ENCODE measurements around the gene CELF2.

CELF2 gene

GRCh38 chr10:11063856-11064255 is 46.2 kb downstream of the CELF2 start:
- DNase-seq: no peak

- no peak for DNase-seq
Measured at GRCh38 chr10:11064832-11065231, 47.2 kb downstream of the CELF2 start.

- no peak for DNase-seq
Measured at GRCh38 chr10:11065567-11065966, 47.9 kb downstream of the CELF2 start.

DNA sequence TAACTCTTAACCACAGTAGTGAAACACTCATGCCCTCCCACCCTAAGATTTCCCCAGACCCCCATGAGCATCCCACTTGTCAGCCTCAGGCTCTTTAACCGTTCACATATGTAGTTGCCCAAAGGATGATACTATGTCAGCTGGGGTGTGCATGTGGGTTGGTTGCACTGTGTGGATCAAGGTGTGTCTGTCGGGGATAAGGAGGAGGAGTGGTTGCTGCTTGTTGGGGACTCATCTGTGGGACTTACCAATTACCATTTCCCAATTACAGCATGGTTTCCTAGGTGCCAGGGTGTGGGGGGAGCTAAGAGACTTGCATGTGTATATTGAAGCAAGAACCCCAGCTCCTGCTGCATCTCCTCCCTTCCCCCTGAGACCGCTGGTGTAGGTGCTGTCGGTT is 48.8 kb downstream of the CELF2 start:
- no peak for DNase-seq

GRCh38 chr10:11068861-11069633 is 51.4 kb downstream of the CELF2 start:
- no peak for DNase-seq

GRCh38 chr10:11073410-11073809 is 55.7 kb downstream of the CELF2 start:
- DNase-seq: no peak

DNA sequence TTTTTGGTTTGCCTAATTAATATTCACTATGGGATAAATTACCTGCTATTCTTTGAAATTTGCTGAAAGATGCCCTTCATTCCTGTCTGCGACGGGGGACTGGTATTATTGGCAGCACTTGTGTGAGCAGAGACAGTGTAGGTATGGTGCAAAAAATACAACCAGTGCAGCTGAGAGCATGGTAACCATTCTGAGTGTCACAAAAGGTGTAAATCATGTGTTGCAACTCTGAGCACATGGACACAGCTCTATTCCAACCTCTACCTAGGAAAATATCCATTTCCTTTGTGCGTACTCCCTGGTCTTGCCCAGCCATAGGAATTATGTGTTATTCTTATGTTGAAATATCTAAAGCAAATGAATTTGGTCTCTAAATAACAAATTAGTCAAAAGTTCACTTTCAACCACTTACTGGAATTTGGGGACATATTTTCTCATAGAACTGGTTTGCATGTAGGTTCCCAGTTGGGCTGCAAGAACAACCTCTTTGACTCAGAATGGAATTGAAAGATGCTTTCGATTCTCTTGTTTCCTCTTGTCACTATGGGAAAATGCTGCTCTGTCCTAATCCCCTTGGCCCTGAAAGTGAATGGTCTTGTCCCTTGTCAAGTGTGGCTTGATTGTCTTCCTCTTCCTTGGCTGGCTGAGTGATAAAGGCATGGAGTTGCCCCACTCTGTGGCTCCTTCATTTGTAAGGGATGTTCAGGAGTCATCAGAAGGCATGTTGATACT is 57.0 kb downstream of the CELF2 start:
- no peak for DNase-seq

DNA sequence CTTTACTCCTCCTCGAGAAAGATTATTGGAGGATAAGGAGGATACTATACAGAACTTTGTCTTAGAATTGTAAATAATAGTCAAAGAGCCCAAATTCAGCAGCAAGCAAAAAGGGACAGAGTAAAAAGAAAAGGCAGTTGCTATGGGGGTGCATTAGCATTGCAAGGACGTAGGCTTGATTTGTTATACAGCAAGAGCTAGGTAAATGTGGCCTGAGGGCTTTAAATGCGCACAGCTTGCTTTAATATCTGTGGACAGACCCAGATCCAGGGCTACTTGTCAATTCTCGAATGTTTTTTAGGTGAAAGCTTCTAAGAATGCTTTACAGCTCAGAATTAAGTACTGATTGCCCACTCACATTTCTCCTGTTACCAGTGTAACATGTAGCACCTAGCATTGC is 58.5 kb downstream of the CELF2 start:
- no peak for DNase-seq

DNA sequence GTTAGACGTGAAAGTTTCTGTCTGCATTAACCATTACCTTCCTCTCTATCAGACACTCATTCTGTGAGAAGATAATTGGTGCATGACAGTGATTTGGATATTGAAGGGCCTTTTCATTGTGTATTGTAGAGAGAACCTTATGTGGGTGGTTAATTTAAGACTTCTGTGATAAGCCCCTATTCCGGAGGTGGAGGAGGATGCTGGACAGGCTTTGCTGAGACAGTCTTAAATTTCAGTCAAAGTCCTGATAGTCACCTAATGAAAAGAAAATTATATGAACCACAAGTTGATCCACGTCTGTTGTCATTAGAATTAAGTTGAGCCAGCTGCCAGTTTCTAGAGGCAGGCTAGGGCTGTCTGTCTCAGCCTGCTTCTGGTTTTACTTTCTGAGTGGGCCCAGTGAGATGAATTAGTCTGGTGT is 62.9 kb downstream of the CELF2 start:
- DNase-seq: no peak

- DNase-seq: no peak
Measured at GRCh38 chr10:11081408-11081807, 63.7 kb downstream of the CELF2 start.

GRCh38 chr10:11082526-11082925 is 64.9 kb downstream of the CELF2 start:
- no peak for DNase-seq

GRCh38 chr10:11083051-11083450 is 65.4 kb downstream of the CELF2 start:
- DNase-seq: no peak

DNA sequence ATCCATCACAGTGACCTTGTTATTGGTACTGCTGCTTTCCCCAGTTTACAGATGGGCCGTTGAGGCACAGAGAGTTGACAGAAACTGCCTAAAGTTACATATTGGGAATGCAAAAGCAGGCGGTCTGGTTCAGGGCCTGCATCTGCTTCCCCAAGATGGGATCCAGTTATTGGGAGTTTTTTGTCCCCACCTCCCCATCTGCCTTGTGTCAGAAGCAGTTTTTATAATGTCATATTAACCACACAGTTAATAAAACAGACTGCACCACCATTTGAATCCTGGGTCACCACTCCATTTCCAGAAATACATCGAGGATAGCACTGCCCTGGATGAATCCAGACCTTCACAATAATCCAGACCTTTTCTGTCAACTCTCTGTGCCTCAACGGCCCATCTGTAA is 67.9 kb downstream of the CELF2 start:
- DNase-seq: no peak

- DNase-seq: no peak
Measured at GRCh38 chr10:11086177-11086840, 68.6 kb downstream of the CELF2 start.

GRCh38 chr10:11087372-11087771 is 69.7 kb downstream of the CELF2 start:
- DNase-seq: no peak

GRCh38 chr10:11088709-11089108 is 71.0 kb downstream of the CELF2 start:
- DNase-seq: no peak

DNA sequence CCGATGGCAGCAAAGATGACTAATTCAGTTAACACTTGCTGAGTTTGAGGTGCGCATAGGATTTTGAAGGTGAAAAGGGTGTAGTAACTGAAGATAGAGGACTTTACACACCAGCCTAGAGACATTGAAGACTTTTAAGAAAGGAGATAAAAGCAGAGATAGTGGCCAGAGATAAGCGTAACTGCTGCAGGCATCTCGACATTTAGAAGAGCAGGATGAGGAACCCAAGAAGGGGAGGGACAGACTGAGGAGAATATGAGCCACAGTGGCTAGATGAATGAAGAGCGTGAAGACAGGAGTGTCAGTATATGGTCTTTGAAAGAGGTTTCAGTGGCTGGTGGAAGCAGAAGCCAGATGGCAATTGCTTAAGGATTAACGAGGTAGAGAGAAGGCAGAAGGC is 71.6 kb downstream of the CELF2 start:
- DNase-seq: no peak

DNA sequence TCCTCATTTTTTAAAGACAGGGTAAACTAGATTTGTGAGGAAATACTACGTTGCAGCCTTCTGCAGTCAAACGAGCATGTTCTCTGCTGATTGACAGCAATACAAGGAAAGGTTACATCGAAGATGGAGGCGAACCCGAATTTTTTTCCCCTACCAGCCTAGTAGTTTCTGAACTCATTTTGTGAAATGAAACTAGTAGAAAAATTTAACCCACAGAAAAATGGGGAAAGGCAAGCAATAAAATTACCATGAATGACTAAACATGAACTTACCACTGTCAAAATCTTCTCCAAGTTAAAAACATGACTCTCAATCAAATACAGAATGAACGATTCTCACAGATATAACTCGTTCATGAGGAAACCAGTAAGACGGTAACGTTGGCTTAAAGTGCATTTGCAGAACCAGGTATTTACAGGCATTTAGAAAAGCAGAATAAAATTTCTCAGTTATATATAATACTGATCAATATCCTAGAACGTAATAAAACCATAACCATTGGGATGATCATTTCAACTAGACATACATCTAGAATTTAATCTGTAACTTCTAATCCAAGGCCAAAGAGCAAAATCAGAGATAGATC is 73.9 kb downstream of the CELF2 start:
- no peak for DNase-seq

DNA sequence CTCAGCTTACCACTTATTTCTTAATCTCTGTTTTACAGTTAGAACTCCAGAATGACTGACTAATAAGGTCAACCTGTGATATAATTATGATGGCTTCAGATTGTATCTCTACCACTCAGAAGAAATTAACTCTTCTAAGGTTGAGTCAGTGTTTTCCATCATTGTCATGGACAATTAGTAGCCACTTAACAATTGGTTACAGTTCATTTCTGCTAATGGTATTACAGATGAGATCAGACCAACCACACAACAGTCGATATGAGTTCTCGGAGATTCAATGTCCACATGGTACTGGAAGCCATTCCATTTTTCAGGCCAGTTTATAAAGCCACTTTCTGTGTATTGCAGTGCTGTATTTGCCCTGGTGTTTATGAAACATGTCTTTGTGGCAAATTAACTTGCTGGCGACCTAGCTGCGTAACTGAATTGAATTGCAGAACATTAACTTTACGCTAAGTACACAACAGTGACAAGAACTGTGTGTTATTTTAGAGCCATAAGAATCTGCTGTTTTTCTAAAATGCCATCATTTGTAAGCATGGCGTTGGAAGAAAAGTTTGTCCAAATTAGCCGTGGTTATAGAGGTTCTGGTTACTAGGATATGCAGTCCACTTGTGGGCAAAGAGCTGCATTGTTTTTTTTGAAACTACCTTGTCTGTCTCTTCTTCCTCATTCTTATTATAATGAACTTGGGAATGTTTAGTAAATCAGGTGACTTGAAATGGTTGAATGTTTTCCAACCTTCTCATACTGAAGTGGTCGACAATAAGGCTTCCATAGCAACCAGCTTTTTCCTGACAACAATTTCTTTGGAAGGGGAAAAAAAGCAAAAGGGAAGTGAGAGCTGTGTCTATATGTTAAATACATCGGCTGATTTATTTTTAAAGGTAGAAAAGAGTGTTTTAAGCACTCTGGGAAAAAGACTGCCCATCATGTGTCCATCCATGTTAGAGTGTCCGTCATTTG is 76.4 kb downstream of the CELF2 start:
- DNase-seq: no peak

DNA sequence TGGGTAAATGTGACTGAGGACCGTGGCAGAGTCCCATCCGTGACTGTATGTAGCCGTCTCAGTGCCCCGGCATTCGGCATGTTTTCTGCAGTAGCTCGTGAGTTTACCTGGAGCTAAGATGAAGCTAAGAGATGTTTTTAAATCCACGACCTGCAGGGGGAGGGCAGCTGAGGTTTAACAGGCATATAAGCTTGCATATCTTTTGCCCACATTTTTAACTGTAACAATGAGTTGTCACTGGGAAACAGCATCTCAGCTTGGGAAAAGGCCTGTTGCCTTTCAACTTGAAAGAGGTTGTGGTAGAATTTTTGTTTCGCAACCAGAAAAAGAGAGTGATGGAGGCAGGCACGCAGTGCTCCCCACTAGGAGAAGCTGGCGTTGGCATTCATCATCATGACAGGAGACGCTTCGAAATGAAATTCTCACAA is 77.7 kb downstream of the CELF2 start:
- no peak for DNase-seq

- DNase-seq: no peak
Measured at GRCh38 chr10:11096422-11096821, 78.8 kb downstream of the CELF2 start.

- no peak for DNase-seq
Measured at GRCh38 chr10:11097686-11098085, 80.0 kb downstream of the CELF2 start.
